ENCODE results near the gene ITPA.

ITPA gene

GRCh38 chr20:3209257-3209945 lies at the start of gene ITPA:
ITPA (plus strand) TSS chr20:3209498; CDS start chr20:3209552, 54 bp downstream.
- DNase-seq (ENCODE audit: low read depth): no peak

GRCh38 chr20:3160418-3160817 lies 48.9 kb upstream of the ITPA start:
- DNase-seq (ENCODE audit: low read depth): no peak

DNA sequence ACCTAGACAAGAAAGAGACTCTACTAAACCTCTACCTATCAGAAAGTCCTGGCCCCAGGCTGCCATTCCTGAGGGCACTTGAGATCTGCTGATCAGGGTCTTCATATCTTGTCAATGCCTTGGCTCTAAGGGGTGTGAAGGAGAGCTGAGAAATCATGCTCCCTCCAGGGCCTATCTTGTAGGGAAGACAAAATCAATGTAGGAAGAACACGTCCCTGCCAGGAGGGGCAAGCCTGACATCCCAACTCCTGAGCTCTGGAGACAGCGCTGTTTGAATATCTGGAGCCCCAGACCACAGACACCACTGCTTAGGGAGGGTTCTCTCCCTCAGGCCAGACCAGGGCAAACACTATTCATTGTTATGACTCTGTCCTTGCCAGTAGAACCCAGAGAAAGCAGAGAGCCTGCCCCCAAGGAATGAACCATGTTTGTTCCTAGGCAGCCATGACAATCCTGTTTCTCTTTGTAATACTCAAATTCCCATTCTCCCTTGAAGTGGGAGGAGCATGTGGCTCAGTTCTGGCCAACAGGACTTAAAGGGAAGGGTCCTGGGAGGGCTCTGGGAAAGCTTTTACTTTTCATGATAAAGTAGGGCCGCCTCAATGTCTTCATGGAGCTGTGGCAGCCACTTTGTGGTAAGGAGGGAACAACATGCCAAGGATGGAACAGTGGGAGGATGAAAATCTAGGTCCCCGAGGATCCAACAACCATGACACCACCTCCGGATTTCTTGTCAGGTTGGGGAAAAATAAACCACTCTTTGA lies 47.8 kb upstream of the ITPA start:
- no peak for DNase-seq (ENCODE audit: low read depth)

- no peak for DNase-seq (ENCODE audit: low read depth)
Measured at GRCh38 chr20:3162080-3162611, 47.2 kb upstream of the ITPA start.

GRCh38 chr20:3163099-3164042 lies 45.9 kb upstream of the ITPA start:
- DNase-seq (ENCODE audit: low read depth): no peak

DNA sequence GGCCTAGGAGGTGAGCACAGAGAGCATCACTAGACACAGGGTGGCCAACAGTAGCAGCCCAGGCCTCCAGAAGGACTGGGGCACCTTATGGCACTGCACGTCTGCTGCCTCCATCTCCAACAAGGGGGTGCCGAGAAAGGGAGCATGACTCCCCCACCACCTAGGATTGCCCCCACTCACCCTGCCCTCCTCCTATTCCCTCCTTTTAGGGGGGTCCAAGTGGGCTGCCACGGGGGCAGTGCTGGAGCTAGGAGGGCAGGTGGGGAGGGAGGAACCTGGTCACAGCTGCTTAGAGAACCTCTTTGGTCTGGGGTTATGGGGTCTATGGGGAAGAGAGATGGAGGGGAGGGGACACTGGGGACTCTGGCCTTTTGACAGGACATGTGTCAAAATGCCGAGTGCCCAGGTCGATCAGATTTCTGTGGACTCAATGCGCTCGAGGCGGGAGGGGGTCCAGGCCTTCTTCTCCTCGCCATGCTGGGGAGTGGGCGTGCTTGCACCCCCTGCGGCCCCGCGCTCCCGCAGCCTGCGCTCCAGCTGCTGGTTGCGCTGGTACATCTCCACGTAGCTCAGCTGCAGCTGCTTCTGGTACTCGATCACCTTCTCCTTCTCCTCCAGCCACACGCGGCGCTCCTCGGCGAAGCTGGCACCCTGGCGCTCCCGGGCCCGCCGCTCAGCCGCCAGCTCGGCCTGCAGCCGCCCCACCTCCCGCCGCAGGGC lies 45.1 kb upstream of the ITPA start:
- DNase-seq (ENCODE audit: low read depth): no peak

DNA sequence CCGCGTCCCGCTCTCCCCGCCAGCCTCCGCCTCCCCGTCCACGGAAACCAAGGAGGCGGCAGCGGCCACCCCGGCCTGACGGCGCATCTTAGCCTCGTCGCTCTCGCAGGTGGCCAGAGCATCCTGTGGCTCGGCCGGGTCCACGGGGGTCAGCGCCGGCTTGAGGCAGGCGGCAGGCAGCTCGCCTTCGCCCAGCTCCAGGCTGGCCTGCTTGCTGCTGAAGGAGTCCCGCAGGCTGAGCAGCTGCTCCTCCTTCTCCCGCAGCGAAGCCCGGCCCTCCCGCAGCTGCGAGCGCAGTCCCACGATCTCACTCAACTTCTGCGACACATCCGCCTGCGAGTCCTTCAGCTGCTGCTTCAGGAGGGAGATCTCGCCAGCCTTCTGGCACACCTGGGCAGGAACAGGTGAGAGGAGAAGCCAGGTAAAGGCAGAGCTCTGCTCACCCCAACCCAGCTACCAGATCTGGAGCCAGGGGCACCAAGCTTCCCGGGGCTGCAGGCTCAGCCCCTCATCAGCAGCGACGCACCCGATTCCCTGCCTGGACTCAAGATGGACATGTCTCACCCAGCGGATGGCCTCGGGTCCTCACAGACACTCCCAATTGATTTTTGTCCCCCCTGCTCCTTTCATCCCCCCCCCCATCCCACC lies 44.4 kb upstream of the ITPA start:
- no peak for DNase-seq (ENCODE audit: low read depth)

- DNase-seq (ENCODE audit: low read depth): no peak
Measured at GRCh38 chr20:3165473-3166337, 43.6 kb upstream of the ITPA start.

- DNase-seq (ENCODE audit: low read depth): no peak
Measured at GRCh38 chr20:3166338-3166912, 42.9 kb upstream of the ITPA start.

- no peak for DNase-seq (ENCODE audit: low read depth)
Measured at GRCh38 chr20:3166913-3167342, 42.4 kb upstream of the ITPA start.

DNA sequence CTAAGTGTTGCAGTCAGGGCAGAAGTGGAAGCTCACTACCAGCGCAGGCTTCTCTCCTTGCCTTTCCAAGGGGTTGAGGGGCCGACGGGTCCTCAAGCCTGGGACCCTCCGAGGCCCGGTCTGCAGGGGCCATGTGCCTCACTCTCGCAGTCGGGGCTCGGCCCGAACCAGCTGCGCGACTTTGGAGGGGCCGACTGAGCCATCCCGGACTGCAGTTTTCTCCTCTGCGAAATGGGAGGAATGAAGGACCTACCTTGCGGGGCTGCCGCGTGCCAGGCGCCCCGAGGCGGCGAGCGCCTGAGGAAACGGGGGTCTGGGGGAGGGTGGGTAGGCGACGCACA lies 41.6 kb upstream of the ITPA start:
- no peak for DNase-seq (ENCODE audit: low read depth)

GRCh38 chr20:3168079-3168828 lies 41.0 kb upstream of the ITPA start:
- DNase-seq (ENCODE audit: low read depth): no peak

- no peak for DNase-seq (ENCODE audit: low read depth)
Measured at GRCh38 chr20:3168829-3169590, 40.3 kb upstream of the ITPA start.

GRCh38 chr20:3171391-3172125 lies 37.7 kb upstream of the ITPA start:
- DNase-seq (ENCODE audit: low read depth): no peak

DNA sequence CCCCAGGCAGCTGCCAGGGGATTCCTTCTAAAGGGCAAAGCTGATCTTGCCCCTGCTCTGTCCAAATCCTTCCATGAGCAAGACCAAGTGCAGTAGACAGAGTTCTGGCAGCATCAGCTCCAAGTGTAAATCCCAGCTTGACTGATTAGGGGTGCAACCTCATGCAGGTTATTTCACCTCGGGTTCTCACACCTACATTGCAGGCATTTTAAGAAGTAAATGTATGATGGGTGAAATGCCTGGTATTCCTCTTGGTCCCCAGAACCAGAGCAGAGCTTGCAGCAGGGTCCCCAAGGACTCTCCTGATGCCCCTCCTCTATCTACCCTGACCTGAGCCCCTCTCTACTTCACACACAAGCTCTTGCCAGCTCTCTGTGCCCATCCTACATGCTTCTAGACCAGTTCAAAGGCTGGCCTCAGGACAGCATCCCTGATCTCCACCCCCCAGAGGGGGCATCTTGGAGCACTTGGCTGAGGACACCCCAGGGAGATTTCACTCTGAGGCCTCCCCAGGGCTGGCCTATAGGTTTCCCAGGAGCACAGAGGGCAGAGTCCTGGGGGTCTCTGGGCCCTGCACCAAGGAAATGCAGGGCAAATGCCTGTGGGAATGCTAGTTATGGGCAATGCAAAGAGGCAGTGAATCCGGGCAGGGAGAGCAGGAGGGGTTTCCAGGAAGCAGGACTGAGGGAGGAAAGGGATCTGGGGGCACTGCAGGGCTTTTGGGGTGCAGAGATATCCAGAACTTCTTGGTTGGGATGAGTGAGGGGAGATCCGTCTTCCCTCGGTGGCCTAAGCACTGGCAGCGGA lies 37.0 kb upstream of the ITPA start:
- DNase-seq (ENCODE audit: low read depth): no peak

DNA sequence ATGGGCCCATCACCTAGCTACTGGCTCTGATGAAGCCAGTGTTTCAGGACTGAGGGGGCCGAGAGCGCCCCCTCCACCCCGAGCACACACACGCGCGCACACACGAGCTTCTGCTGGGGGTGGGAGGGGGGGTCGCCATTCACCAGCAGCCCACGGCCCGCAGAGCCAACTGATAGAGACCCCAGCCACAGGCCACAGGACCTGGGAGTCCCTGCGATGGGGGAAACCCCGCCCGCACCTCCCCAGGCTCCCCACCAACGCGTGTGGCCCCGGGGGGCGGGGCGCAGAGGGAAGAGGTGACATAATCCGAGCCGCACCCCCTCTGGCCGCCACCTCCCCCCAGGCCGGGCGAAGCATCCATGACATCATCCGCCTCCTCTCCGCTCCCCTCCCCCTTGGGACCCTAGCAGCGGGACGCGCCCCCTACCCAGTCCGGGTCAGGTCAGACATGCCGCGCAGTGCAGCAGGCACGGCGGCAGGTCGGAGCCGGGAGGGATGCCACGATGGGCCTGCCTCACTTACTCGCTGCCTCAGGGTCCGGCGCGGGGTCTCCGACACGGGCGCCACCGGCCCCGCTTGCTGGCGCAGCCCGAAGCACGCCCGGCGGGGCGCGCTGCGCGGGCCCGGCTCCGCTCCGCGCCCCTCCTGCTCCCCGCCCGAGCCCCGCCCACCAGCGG lies 36.2 kb upstream of the ITPA start, which contains the start of gene LZTS3:
Gene LZTS3, minus strand, starts transcription at position 617 of the 677 bp plus-strand sequence. CDS start 6,386 bp downstream, outside the sequence.
- DNase-seq (ENCODE audit: low read depth): no peak

Measured in HS-27A (cell line).